GM12878 (cell line): ENCODE results near the gene SYNGAP1.

Experiments used
- CBFB ChIP-seq: IDR thresholded peaks from 2 replicates; pipeline ENCODE4 v1.6.1; 2016; ENCODE audit warnings: antibody characterized with exemption, low read depth
- GABPA ChIP-seq: IDR thresholded peaks from 2 replicates; pipeline ENCODE4 v1.6.1; 2014; ENCODE audit warnings: antibody characterized with exemption, low read depth, mild to moderate bottlenecking, inconsistent platforms
- MYC ChIP-seq: IDR thresholded peaks from 2 replicates; pipeline ENCODE4 v1.6.1; 2011; ENCODE audit warnings: mild to moderate bottlenecking, low read length, moderate library complexity, inconsistent platforms; ENCODE audit not compliant: insufficient read depth, insufficient replicate concordance, insufficient read length, severe bottlenecking
- POLR2A ChIP-seq: IDR thresholded peaks from 2 replicates; pipeline ENCODE4 v1.6.1; 2011; ENCODE audit warnings: low read depth, mild to moderate bottlenecking, low read length
- RFX5 ChIP-seq: IDR thresholded peaks from 2 replicates; pipeline ENCODE4 v1.6.1; 2011; ENCODE audit warnings: low read depth, low read length, improper control_type of control experiment
- TAF1 ChIP-seq: IDR thresholded peaks from 2 replicates; pipeline ENCODE4 v1.6.1; 2011; ENCODE audit warnings: mild to moderate bottlenecking, low read depth, low read length, borderline replicate concordance
- TARDBP ChIP-seq: IDR thresholded peaks from 2 replicates; pipeline ENCODE4 v1.6.1; 2016; ENCODE audit warnings: borderline replicate concordance
- TBL1XR1 ChIP-seq: IDR thresholded peaks from 2 replicates; pipeline ENCODE4 v1.6.1; 2012; ENCODE audit warnings: low read depth, low read length, improper control_type of control experiment
- ZNF384 ChIP-seq: IDR thresholded peaks from 2 replicates; pipeline ENCODE4 v1.6.1; 2012; ENCODE audit warnings: low read depth, mild to moderate bottlenecking, low read length, improper control_type of control experiment, borderline replicate concordance
- TF ChIP-seq, protein P1 (sequence below), 3 experiments: IDR thresholded peaks in 2 of 3; conservative IDR thresholded peaks in 1 of 3; 2 replicates each; pipeline ENCODE4 v1.5.1; 2011; ENCODE audit warnings: low read depth in 3 of 3, low read length in 3 of 3, mild to moderate bottlenecking in 3 of 3, control low read depth in 2 of 3, moderate library complexity in 2 of 3, inconsistent platforms in 1 of 3, mixed read lengths in 1 of 3; ENCODE audit not compliant: control insufficient read depth in 2 of 3, insufficient read depth in 1 of 3; ENCODE audit errors: extremely low read depth in 1 of 3

DNA sequence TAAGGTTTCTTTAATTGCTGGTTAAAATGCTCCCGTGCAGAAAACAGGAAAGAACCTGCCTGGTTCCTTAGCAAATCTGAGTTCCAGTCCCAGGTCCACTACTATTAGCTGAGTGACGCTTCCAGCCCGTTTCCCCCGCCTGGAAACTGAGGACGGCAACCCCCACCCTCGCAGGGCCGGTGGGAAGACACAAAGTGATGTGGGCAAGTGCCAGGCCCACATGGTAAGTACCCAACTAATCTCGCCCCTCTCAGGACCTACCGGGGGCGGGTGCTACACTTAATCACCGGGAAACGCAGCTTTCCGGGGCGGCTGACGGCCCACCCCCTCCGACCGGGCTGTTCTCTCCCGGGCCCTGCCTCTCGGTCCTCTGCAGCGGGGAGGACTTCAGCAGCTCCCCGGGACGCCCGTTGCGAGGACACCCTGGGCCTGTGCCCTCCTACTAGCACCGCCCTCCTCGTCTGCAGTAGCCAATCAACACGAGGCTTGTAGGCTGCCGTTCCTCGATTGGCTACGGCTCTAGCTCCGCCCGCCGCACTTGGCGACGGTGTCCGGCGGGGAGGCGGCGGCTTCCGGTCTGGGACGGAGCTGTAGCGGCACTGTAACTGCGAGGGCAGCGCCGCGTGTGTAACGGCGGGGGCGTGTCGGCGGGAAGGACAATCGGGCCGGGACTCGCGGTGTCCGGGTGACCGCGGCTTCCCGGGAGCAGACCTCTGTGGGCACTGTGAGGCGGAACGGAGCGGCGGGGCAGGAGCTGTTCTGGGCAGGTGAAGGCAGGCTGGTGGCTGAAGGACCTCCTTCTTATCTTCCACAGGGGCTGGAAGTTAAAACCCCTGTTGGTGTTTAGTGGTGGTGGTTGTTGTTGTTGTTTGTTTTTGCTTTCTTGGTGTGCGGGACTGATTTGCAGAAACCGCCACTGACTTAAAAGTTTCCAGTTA is 34.4 kb downstream of the SYNGAP1 start, which contains the start of gene ZBTB9:
- peak; percentile 30; the same call in 1 of the 2 replicates for TF ChIP-seq RFX5
- TF ChIP-seq TARDBP, result no peak
- TF ChIP-seq GABPA, result peak; percentile 90
- TF ChIP-seq TBL1XR1, result no peak
- TF ChIP-seq TAF1, result peak; percentile 70; the same call in 1 of the 2 replicates
- no peak for TF ChIP-seq ZNF384
- no peak for TF ChIP-seq CBFB
- TF ChIP-seq, protein P1, sequence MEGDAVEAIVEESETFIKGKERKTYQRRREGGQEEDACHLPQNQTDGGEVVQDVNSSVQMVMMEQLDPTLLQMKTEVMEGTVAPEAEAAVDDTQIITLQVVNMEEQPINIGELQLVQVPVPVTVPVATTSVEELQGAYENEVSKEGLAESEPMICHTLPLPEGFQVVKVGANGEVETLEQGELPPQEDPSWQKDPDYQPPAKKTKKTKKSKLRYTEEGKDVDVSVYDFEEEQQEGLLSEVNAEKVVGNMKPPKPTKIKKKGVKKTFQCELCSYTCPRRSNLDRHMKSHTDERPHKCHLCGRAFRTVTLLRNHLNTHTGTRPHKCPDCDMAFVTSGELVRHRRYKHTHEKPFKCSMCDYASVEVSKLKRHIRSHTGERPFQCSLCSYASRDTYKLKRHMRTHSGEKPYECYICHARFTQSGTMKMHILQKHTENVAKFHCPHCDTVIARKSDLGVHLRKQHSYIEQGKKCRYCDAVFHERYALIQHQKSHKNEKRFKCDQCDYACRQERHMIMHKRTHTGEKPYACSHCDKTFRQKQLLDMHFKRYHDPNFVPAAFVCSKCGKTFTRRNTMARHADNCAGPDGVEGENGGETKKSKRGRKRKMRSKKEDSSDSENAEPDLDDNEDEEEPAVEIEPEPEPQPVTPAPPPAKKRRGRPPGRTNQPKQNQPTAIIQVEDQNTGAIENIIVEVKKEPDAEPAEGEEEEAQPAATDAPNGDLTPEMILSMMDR (IDR thresholded peaks at IDR 0.05 in 2 of 3, conservative IDR thresholded peaks at IDR 0.05 in 1 of 3; ENCODE audit: control insufficient read depth in 2 of 3, extremely low read depth in 1 of 3, insufficient read depth in 1 of 3, low read depth in 3 of 3, low read length in 3 of 3), result no peak
- no peak for TF ChIP-seq MYC
- TF ChIP-seq POLR2A, result peak; percentile 94
